Measurements from ENCODE around the gene LBHD2. TPM values are rescaled to one million over a fixed set of nuclear protein-coding genes. Genes with fewer than 3 reads are reported as not detected.
A peak's percentile ranks its signal among the peaks of the same experiment; 100 is the strongest.

Gene LBHD2
- total and polyA plus RNA-seq, 2 of the 13 experiments (the other 11 are each of a cell fraction or from before 2014, with no cell fraction given), result 0.67 to 1.00 TPM

- TF ChIP-seq USF2 (IDR thresholded peaks at IDR 0.05; ENCODE audit: low read depth, low read length) (no peak), USF2 (CRISPR knock-in tag; IDR thresholded peaks at IDR 0.05; ENCODE audit: borderline replicate concordance) (no peak), RBM39 (IDR thresholded peaks at IDR 0.05; ENCODE audit: low read depth, low read length, poor library complexity, severe bottlenecking) (peak; percentile 74), TCF7L2 (IDR thresholded peaks at IDR 0.05; ENCODE audit: low read depth, low read length) (no peak), CENPT (CRISPR knock-in tag; IDR thresholded peaks at IDR 0.05; ENCODE audit: low read depth) (no peak; the same call in 1 of the 2 replicates), SMYD3 (CRISPR knock-in tag; IDR thresholded peaks at IDR 0.05) (no peak), ZNF670 (CRISPR knock-in tag; IDR thresholded peaks at IDR 0.05; ENCODE audit: borderline replicate concordance) (0 out of 2 replicates have a peak, but pooled peaks have one; percentile 49), ZNF446 (CRISPR knock-in tag; IDR thresholded peaks at IDR 0.05) (peak; percentile 55; the same call in 1 of the 2 replicates), ZNF329 (CRISPR knock-in tag; IDR thresholded peaks at IDR 0.05; ENCODE audit: low read depth) (no peak), POGZ (CRISPR knock-in tag; IDR thresholded peaks at IDR 0.05) (peak; percentile 43; the same call in 1 of the 2 replicates), ZNF12 (CRISPR knock-in tag; IDR thresholded peaks at IDR 0.05) (no peak), HBP1 (CRISPR knock-in tag; IDR thresholded peaks at IDR 0.05; ENCODE audit: low read depth) (peak; percentile 46; the same call in 1 of the 2 replicates), MTA3 (CRISPR knock-in tag; IDR thresholded peaks at IDR 0.05) (no peak), AGO1 (IDR thresholded peaks at IDR 0.05; ENCODE audit: low read depth, low read length, poor library complexity, severe bottlenecking) (peak; percentile 92), CBFB (CRISPR knock-in tag; IDR thresholded peaks at IDR 0.05) (no peak), ZNF318 (CRISPR knock-in tag; IDR thresholded peaks at IDR 0.05) (peak; percentile 32), FOXP1 (IDR thresholded peaks at IDR 0.05) (peak; percentile 67; the same call in 1 of the 2 replicates), FOXP1 (CRISPR knock-in tag; IDR thresholded peaks at IDR 0.05) (peak; percentile 33; the same call in 1 of the 2 replicates)
Measured at GRCh38 chr14:103103461-103104388, 19.7 kb downstream of the LBHD2 start (continued).
